H9 (cell line): Measurements from ENCODE around the gene MFSD11. TPM values are rescaled to one million over a fixed set of nuclear protein-coding genes. Genes with fewer than 3 reads are reported as not detected.
"Not testable (repeated sequence)": the region's sequence is repeated elsewhere in the genome, so short reads cannot be mapped to it uniquely, and the experiment has no call there.

ENCODE experiments used
- DNase-seq: peaks from one replicate; pipeline ENCODE4 v3.0.0-alpha.2; 2017
- H2AFZ ChIP-seq: one replicate; pipeline ENCODE4 v1.6.1; 2013; ENCODE audit warnings: mild to moderate bottlenecking, low read length, control low read depth, moderate library complexity
- H2AK5ac ChIP-seq: 2 replicates; pipeline ENCODE4 v1.6.1; 2013; ENCODE audit warnings: low read length, control low read depth, mixed read lengths; ENCODE audit not compliant: insufficient read length
- H2BK120ac ChIP-seq: one replicate; pipeline ENCODE4 v1.6.1; 2013; ENCODE audit warnings: low read depth, mild to moderate bottlenecking, low read length, control low read depth, inconsistent platforms; ENCODE audit not compliant: poor library complexity, severe bottlenecking
- H2BK12ac ChIP-seq: 2 replicates; pipeline ENCODE4 v1.6.1; 2013; ENCODE audit warnings: low read length, control low read depth, mixed read lengths, low read depth; ENCODE audit not compliant: insufficient read length
- H2BK15ac ChIP-seq: 2 replicates; pipeline ENCODE4 v1.6.1; 2013; ENCODE audit warnings: low read depth, low read length, control low read depth
- H2BK20ac ChIP-seq: one replicate; pipeline ENCODE4 v1.6.1; 2013; ENCODE audit warnings: low read depth, mild to moderate bottlenecking, low read length, control low read depth, inconsistent platforms; ENCODE audit not compliant: poor library complexity, severe bottlenecking
- H2BK5ac ChIP-seq: 2 replicates; pipeline ENCODE4 v1.6.1; 2013; ENCODE audit warnings: low read length, control low read depth, mixed read lengths; ENCODE audit not compliant: insufficient read length
- H3K14ac ChIP-seq: 2 replicates; pipeline ENCODE4 v1.6.1; 2013; ENCODE audit warnings: low read length, control low read depth; ENCODE audit not compliant: insufficient read depth
- H3K18ac ChIP-seq: 2 replicates; pipeline ENCODE4 v1.6.1; 2013; ENCODE audit warnings: low read depth, mild to moderate bottlenecking, mixed read lengths, low read length, control low read depth; ENCODE audit not compliant: insufficient read length
- H3K23ac ChIP-seq: 2 replicates; pipeline ENCODE4 v1.6.1; 2013; ENCODE audit warnings: low read length, control low read depth, mixed read lengths, low read depth; ENCODE audit not compliant: insufficient read length
- H3K23me2 ChIP-seq: 2 replicates; pipeline ENCODE4 v1.6.1; 2013; ENCODE audit warnings: low read depth, mild to moderate bottlenecking, mixed read lengths, low read length, control low read depth; ENCODE audit not compliant: insufficient read length, poor library complexity, severe bottlenecking
- H3K27ac ChIP-seq: 2 replicates; pipeline ENCODE4 v1.5.1; 2013; ENCODE audit warnings: low read length, control low read depth, mixed read lengths, low read depth; ENCODE audit not compliant: insufficient read length
- H3K27me3 ChIP-seq: 2 replicates; pipeline ENCODE4 v1.6.1; 2013; ENCODE audit warnings: low read length, control low read depth, inconsistent platforms; ENCODE audit not compliant: insufficient read depth
- H3K4ac ChIP-seq: 2 replicates; pipeline ENCODE4 v1.6.1; 2013; ENCODE audit warnings: low read depth, mild to moderate bottlenecking, control low read depth, inconsistent platforms, low read length, moderate library complexity
- H3K4me1 ChIP-seq: 2 replicates; pipeline ENCODE4 v1.6.1; 2013; ENCODE audit warnings: low read length, control low read depth, inconsistent platforms; ENCODE audit not compliant: insufficient read depth
- H3K4me2 ChIP-seq: 2 replicates; pipeline ENCODE4 v1.6.1; 2013; ENCODE audit warnings: low read length, control low read depth, mixed read lengths; ENCODE audit not compliant: insufficient read length, insufficient read depth
- H3K56ac ChIP-seq: 2 replicates; pipeline ENCODE4 v1.6.1; 2013; ENCODE audit warnings: low read depth, mild to moderate bottlenecking, mixed read lengths, low read length, control low read depth; ENCODE audit not compliant: insufficient read length
- H3K79me1 ChIP-seq: 2 replicates; pipeline ENCODE4 v1.6.1; 2013; ENCODE audit warnings: low read depth, mild to moderate bottlenecking, moderate library complexity, low read length, control low read depth, inconsistent platforms; ENCODE audit not compliant: insufficient read depth, poor library complexity, severe bottlenecking
- H3K79me2 ChIP-seq: 2 replicates; pipeline ENCODE4 v1.6.1; 2013; ENCODE audit warnings: low read length, control low read depth, inconsistent platforms; ENCODE audit not compliant: insufficient read depth
- H3K9ac ChIP-seq: 2 replicates; pipeline ENCODE4 v1.6.1; 2013; ENCODE audit warnings: low read length, control low read depth, mixed read lengths; ENCODE audit not compliant: insufficient read length; ENCODE audit errors: extremely low read depth
- H3K9me3 ChIP-seq: one replicate; pipeline ENCODE4 v1.6.1; 2013; ENCODE audit warnings: low read depth, low read length, inconsistent platforms; ENCODE audit not compliant: control insufficient read depth
- H3T11ph ChIP-seq: one replicate; pipeline ENCODE4 v1.6.1; 2013; ENCODE audit warnings: mild to moderate bottlenecking, low read length, control low read depth, inconsistent platforms
- H4K20me1 ChIP-seq: one replicate; pipeline ENCODE4 v1.6.1; 2013; ENCODE audit not compliant: control insufficient read depth, insufficient read length, insufficient read depth
- H4K5ac ChIP-seq: 2 replicates; pipeline ENCODE4 v1.6.1; 2013; ENCODE audit warnings: low read depth, mild to moderate bottlenecking, mixed read lengths, low read length, control low read depth; ENCODE audit not compliant: insufficient read length
- H4K8ac ChIP-seq: replicated peaks from 2 replicates; pipeline ENCODE4 v1.6.1; 2013; ENCODE audit warnings: low read length, control low read depth, mixed read lengths, low read depth; ENCODE audit not compliant: insufficient read length
- H4K91ac ChIP-seq: 2 replicates; pipeline ENCODE4 v1.6.1; 2013; ENCODE audit warnings: low read depth, mild to moderate bottlenecking, moderate library complexity, mixed read lengths, low read length, control low read depth; ENCODE audit not compliant: insufficient read length
- H3K27ac Mint-ChIP-seq, 3 experiments: 2 replicates in 2 of 3; 3 replicates in 1 of 3; pipeline ENCODE4 v1.8.0; 2020 to 2021; ENCODE audit warnings: mixed read lengths in 3 of 3, mild to moderate bottlenecking in 1 of 3, moderate library complexity in 1 of 3
- H3K27me3 Mint-ChIP-seq: 2 replicates; pipeline ENCODE4 v1.8.0; 2021; ENCODE audit warnings: low read depth, mild to moderate bottlenecking, moderate library complexity, mixed read lengths
- H3K36me3 Mint-ChIP-seq, 3 experiments: 2 replicates in 2 of 3; 3 replicates in 1 of 3; pipeline ENCODE4 v1.8.0; 2020 to 2021; ENCODE audit warnings: low read depth in 3 of 3, mixed read lengths in 3 of 3; ENCODE audit not compliant: insufficient read depth in 1 of 3
- H3K4me1 Mint-ChIP-seq, 2 experiments: 2 replicates each; pipeline ENCODE4 v1.8.0; 2020; ENCODE audit warnings: mixed read lengths in 2 of 2
- H3K4me3 Mint-ChIP-seq, 2 experiments: 2 replicates in 1 of 2; 3 replicates in 1 of 2; pipeline ENCODE4 v1.8.0; 2020 to 2021; ENCODE audit warnings: mild to moderate bottlenecking in 2 of 2, mixed read lengths in 2 of 2, moderate library complexity in 1 of 2
- H3K9me3 Mint-ChIP-seq, 2 experiments: 2 replicates in 1 of 2; 3 replicates in 1 of 2; pipeline ENCODE4 v1.8.0; 2020; ENCODE audit warnings: mild to moderate bottlenecking in 2 of 2, mixed read lengths in 2 of 2, moderate library complexity in 1 of 2
- WGBS: extraction: QIAGEN DNeasy Blood & Tissue Kit; methylation state at CpG from one replicate; pipeline ENCODE4 v1.1.7; 2013; ENCODE audit warnings: missing lambda C conversion rate, low lambda C conversion rate, mixed read lengths; ENCODE audit not compliant: insufficient read length; ENCODE audit errors: extremely low coverage; 5-methylcytosine and 5-hydroxymethylcytosine counted together
- total RNA-seq: library from RNA; stranded (reverse); gene quantifications from 2 replicates; pipeline ENCODE4 v1.2.1, GENCODE V29; 2021
- TF ChIP-seq, protein P1 (sequence below): fragments of 200-600 bp; sonication (generic); conservative IDR thresholded peaks from 3 replicates; pipeline ENCODE4 v1.8.0; 2021; ENCODE audit warnings: antibody characterized with exemption, mild to moderate bottlenecking

Gene MFSD11
- total RNA-seq, 1 experiment from 2014 or later: 19.9 TPM

- Histone ChIP-seq H2BK12ac (no peak overlapping the region), H2BK15ac (no peak overlapping the region), H3K14ac (no peak overlapping the region), H3T11ph (no peak overlapping the region), H3K4me1 (no peaks in the 10 kb centered on the region), H4K5ac (no peak overlapping the region), H3K9ac (peak overlapping the region; percentile 95), H2BK5ac (no peak overlapping the region), H2AFZ (no peak overlapping the region), H2AK5ac (no peak overlapping the region), H3K4ac (no peak overlapping the region), H3K27me3 (no peaks in the 10 kb centered on the region), H3K27ac (no peak overlapping the region), H4K91ac (no peak overlapping the region), H3K4me2 (peak overlapping the region; percentile 94), H4K20me1 (no peaks in the 10 kb centered on the region), H3K56ac (no peak overlapping the region), H3K18ac (no peak overlapping the region), H2BK20ac (no peak overlapping the region), H3K79me1 (peaks cover 11% of the 10 kb centered on the region), H4K8ac (no peak overlapping the region), H3K23me2 (peaks cover 13% of the 10 kb centered on the region), H3K79me2 (peaks cover 9% of the 10 kb centered on the region; the same call in 1 of the 2 replicates), H3K9me3 (no peaks in the 10 kb centered on the region), H2BK120ac (no peak overlapping the region), H3K23ac (no peak overlapping the region)
- Mint-ChIP-seq H3K36me3 (peaks cover 11 to 51% (median 30%) of the 10 kb centered on the region in 3 experiments; a peak in 6 of 7 replicates), H3K9me3 (no peaks in the 10 kb centered on the region), H3K4me1 (peaks cover 14 to 15% of the 10 kb centered on the region in 2 experiments), H3K27ac (peak overlapping the region; percentile 48 to 85 (median 84); a peak in 3 of 7 replicates), H3K27me3 (no peaks in the 10 kb centered on the region), H3K4me3 (peak overlapping the region; percentile 88 to 92)
- DNase-seq: no peak
- TF ChIP-seq, protein P1, sequence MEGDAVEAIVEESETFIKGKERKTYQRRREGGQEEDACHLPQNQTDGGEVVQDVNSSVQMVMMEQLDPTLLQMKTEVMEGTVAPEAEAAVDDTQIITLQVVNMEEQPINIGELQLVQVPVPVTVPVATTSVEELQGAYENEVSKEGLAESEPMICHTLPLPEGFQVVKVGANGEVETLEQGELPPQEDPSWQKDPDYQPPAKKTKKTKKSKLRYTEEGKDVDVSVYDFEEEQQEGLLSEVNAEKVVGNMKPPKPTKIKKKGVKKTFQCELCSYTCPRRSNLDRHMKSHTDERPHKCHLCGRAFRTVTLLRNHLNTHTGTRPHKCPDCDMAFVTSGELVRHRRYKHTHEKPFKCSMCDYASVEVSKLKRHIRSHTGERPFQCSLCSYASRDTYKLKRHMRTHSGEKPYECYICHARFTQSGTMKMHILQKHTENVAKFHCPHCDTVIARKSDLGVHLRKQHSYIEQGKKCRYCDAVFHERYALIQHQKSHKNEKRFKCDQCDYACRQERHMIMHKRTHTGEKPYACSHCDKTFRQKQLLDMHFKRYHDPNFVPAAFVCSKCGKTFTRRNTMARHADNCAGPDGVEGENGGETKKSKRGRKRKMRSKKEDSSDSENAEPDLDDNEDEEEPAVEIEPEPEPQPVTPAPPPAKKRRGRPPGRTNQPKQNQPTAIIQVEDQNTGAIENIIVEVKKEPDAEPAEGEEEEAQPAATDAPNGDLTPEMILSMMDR: no peak
- WGBS: no CpG with 5 or more reads among the region's 18 CpGs
Measured at GRCh38 chr17:76727745-76728456, 10.0 kb upstream of the MFSD11 start.

DNA sequence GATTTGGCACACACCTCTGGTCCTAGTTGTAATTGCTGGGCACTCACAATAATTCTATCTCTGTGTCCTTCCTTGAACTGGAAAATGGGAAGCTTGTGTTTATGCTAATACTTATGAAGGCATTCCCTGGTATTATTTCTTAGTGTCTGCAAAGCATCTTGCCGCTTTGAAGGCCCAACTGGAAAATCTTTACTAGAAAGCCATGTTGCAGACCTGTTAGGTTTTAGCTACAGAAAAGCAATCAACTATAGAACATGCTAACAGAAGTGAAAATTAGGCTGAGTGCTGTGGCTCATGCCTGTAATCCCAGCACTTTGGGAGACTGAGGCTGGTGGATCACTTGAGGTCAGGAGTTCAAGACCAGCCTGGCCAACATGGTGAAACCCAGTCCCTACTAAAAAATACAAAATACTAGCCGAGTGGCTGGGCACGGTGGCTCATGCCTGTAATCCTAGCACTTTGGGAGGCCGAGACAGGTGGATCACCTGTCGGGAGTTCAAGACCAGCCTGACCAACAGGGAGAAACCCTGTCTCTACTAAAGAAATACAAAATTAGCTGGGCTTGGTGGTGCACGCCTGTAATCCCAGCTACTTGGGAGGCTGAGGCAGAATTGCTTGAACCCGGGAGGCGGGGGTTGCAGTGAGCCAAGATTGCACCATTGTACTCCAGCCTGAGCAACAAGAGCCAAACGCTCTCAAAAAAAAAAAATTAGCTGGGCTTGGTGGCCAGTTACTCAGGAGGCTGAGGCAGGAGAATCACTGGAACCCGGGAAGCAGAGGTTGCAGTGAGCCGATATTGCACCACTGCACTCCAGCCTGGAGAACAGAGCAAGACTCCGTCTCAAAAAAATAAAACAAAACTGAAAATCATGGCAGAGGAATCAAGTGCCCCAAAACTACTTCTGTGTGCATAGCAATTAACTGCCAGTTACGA lies 5.9 kb upstream of the MFSD11 start:
- H3T11ph ChIP-seq: not testable (repeated sequence)

More for the DNA sequence above, 5.9 kb upstream of the MFSD11 start:
- not testable (repeated sequence) for H2AK5ac ChIP-seq, H3K9me3 ChIP-seq, H3K79me1 ChIP-seq, H2AFZ ChIP-seq, H3K27me3 ChIP-seq, H2BK5ac ChIP-seq, H3K23ac ChIP-seq, H3K4me1 ChIP-seq, H3K18ac ChIP-seq, H3K4ac ChIP-seq, H3K14ac ChIP-seq, H4K91ac ChIP-seq, H3K4me3 Mint-ChIP-seq, H2BK12ac ChIP-seq, DNase-seq, H4K8ac ChIP-seq, H2BK120ac ChIP-seq, H3K27ac ChIP-seq, H3K56ac ChIP-seq, H3K27me3 Mint-ChIP-seq, H2BK15ac ChIP-seq, H4K20me1 ChIP-seq, H3K9ac ChIP-seq, H4K5ac ChIP-seq, H3K23me2 ChIP-seq, H2BK20ac ChIP-seq, H3K9me3 Mint-ChIP-seq, H3K4me2 ChIP-seq
- H3K79me2 ChIP-seq: peaks cover 22% of the 10 kb centered on the region; the same call in 1 of the 2 replicates
- Mint-ChIP-seq H3K27ac (peak overlapping the region in 1 of 3 experiments; percentile 74; a peak in 2 of 7 replicates), H3K36me3 (peaks cover 39 to 66% (median 45%) of the 10 kb centered on the region in 3 experiments), H3K4me1 (peaks cover 23 to 29% of the 10 kb centered on the region in 2 experiments)
- WGBS: no CpG with 5 or more reads among the region's 13 CpGs
